Gastrocnemius medialis (tissue), 4 donors: ENCODE results near the gene BORCS5. TPM values are rescaled to one million over a fixed set of nuclear protein-coding genes. Genes with fewer than 3 reads are reported as not detected.
"Not testable (repeated sequence)": the region's sequence is repeated elsewhere in the genome, so short reads cannot be mapped to it uniquely, and the experiment has no call there.

ENCODE experiments used
- ATAC-seq, 2 donors: fragments of 150-250 bp; one replicate each; pipeline ENCODE4 v1.9.1; 2016
- DNase-seq, 2 donors: peaks; one replicate each; pipeline ENCODE4 v3.0.0-alpha.2; 2019
- H3K27ac ChIP-seq, 4 donors: fragments of 200-600 bp; sonication (generic); 1 replicate in 1 of 4; 2 replicates in 3 of 4; pipeline ENCODE4 v1.5.1; 2016 to 2018; ENCODE audit warnings: mild to moderate bottlenecking in 2 of 4, moderate library complexity in 1 of 4
- H3K27me3 ChIP-seq, 3 donors: fragments of 200-600 bp; sonication (generic) in 2 of 3; 1 replicate in 1 of 3; 2 replicates in 2 of 3; pipeline versions ENCODE4 v1.5.1 to v1.6.0; 2016 to 2019; ENCODE audit warnings: mild to moderate bottlenecking in 1 of 3, moderate library complexity in 1 of 3
- H3K36me3 ChIP-seq, 2 donors: fragments of 200-600 bp; sonication (generic) in 1 of 2; one replicate each; pipeline ENCODE4 v1.5.1; 2017 to 2018
- H3K4me1 ChIP-seq, 2 donors: fragments of 200-600 bp; sonication (generic) in 1 of 2; one replicate each; pipeline ENCODE4 v1.5.1; 2016 to 2017; ENCODE audit warnings: mild to moderate bottlenecking in 2 of 2
- H3K4me3 ChIP-seq, 4 donors: fragments of 200-600 bp; sonication (generic) in 3 of 4; 1 replicate in 1 of 4; 2 replicates in 3 of 4; pipeline ENCODE4 v1.5.1; 2016 to 2019; ENCODE audit warnings: mild to moderate bottlenecking in 2 of 4
- H3K9me3 ChIP-seq, 3 donors: fragments of 200-600 bp; sonication (generic) in 2 of 3; 1 replicate in 1 of 3; 2 replicates in 2 of 3; pipeline ENCODE4 v1.5.1; 2016 to 2019
- POLR2A ChIP-seq, 2 donors: fragments of 450-650 bp; IDR thresholded peaks; one replicate each; pipeline ENCODE4 v1.6.1; 2017; ENCODE audit warnings: antibody characterized with exemption in 2 of 2, mild to moderate bottlenecking in 2 of 2, moderate library complexity in 2 of 2
- in situ Hi-C, 4 donors: fragments of 200-750 bp; cut with MboI; loops; one replicate each; pipeline versions ENCODE4 v1.15.0 to v1.8.0; 2017; ENCODE audit warnings: low sequenced_read_pairs in 4 of 4
- intact Hi-C: fragments of 100-400 bp; cut with DNase I; formaldehyde crosslinking; loops from one replicate; pipeline ENCODE4 v1.15.1; 2023; ENCODE audit warnings: low total_unique reads
- total RNA-seq, 4 donors: library from RNA; depleted of rRNA; stranded (reverse); fragments of >200 nt; gene quantifications; one replicate each; pipeline versions ENCODE4 v1.1.0 to v1.2.3, GENCODE V29; 2016
- TF ChIP-seq, protein P1 (sequence below), 5 experiments: fragments of 450-650 bp in 3 of 5; fragments of 200-600 bp in 2 of 5; sonication (generic) in 2 of 5; IDR thresholded peaks in 4 of 5; conservative IDR thresholded peaks in 1 of 5; 1 replicate in 4 of 5; 2 replicates in 1 of 5; pipeline ENCODE4 v1.5.1; 2016 to 2019; ENCODE audit warnings: antibody characterized with exemption in 5 of 5, mild to moderate bottlenecking in 3 of 5, moderate library complexity in 3 of 5

Gene BORCS5
- total RNA-seq, 4 donors from 2014 or later: 13.0 to 13.9 (median 13.4) TPM

- H3K9me3 ChIP-seq: no peaks in the 10 kb centered on the region
- no peak for TF ChIP-seq POLR2A (IDR thresholded peaks at IDR 0.05)
- TF ChIP-seq, protein P1, sequence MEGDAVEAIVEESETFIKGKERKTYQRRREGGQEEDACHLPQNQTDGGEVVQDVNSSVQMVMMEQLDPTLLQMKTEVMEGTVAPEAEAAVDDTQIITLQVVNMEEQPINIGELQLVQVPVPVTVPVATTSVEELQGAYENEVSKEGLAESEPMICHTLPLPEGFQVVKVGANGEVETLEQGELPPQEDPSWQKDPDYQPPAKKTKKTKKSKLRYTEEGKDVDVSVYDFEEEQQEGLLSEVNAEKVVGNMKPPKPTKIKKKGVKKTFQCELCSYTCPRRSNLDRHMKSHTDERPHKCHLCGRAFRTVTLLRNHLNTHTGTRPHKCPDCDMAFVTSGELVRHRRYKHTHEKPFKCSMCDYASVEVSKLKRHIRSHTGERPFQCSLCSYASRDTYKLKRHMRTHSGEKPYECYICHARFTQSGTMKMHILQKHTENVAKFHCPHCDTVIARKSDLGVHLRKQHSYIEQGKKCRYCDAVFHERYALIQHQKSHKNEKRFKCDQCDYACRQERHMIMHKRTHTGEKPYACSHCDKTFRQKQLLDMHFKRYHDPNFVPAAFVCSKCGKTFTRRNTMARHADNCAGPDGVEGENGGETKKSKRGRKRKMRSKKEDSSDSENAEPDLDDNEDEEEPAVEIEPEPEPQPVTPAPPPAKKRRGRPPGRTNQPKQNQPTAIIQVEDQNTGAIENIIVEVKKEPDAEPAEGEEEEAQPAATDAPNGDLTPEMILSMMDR (IDR thresholded peaks at IDR 0.05 in 4 of 5, conservative IDR thresholded peaks at IDR 0.05 in 1 of 5): no peak
- no peak for DNase-seq
- ATAC-seq: no peak
- H3K36me3 ChIP-seq: no peaks in the 10 kb centered on the region
- peaks cover 0 to 7% of the 10 kb centered on the region in 2 donors for H3K4me1 ChIP-seq
- intact Hi-C loops: no loop called here
- in situ Hi-C loops: no loop called here
- no peak overlapping the region for H3K4me3 ChIP-seq
- no peaks in the 10 kb centered on the region for H3K27me3 ChIP-seq
- no peak overlapping the region for H3K27ac ChIP-seq
Measured at GRCh38 chr12:12470751-12471306, 114.0 kb downstream of the BORCS5 start.

- H3K27ac ChIP-seq, H3K27me3 ChIP-seq, in situ Hi-C loops, ATAC-seq, H3K36me3 ChIP-seq, DNase-seq, H3K4me1 ChIP-seq, H3K9me3 ChIP-seq, H3K4me3 ChIP-seq, intact Hi-C loops: not testable (repeated sequence)
Measured at GRCh38 chr12:12471982-12472961, 115.4 kb downstream of the BORCS5 start.

- no peak overlapping the region for H3K4me3 ChIP-seq
- peaks cover 0 to 4% of the 10 kb centered on the region in 2 donors for H3K4me1 ChIP-seq
- no peak for TF ChIP-seq POLR2A (IDR thresholded peaks at IDR 0.05)
- TF ChIP-seq, protein P1 (IDR thresholded peaks at IDR 0.05 in 4 of 5, conservative IDR thresholded peaks at IDR 0.05 in 1 of 5): no peak
- no peak overlapping the region for H3K27ac ChIP-seq
- H3K27me3 ChIP-seq: no peaks in the 10 kb centered on the region
- no peak for ATAC-seq
- DNase-seq: no peak
- peaks cover 0 to 11% of the 10 kb centered on the region in 2 donors for H3K36me3 ChIP-seq
- H3K9me3 ChIP-seq: no peaks in the 10 kb centered on the region
- intact Hi-C loops (no loop called here), in situ Hi-C loops (no loop called here)
Measured at GRCh38 chr12:12473223-12473622, 116.3 kb downstream of the BORCS5 start.

- TF ChIP-seq POLR2A (IDR thresholded peaks at IDR 0.05): no peak
- TF ChIP-seq, protein P1 (IDR thresholded peaks at IDR 0.05 in 4 of 5, conservative IDR thresholded peaks at IDR 0.05 in 1 of 5): no peak
- Histone ChIP-seq H3K27me3 (no peaks in the 10 kb centered on the region), H3K36me3 (peaks cover 0 to 14% of the 10 kb centered on the region in 2 donors), H3K9me3 (no peaks in the 10 kb centered on the region), H3K4me3 (no peak overlapping the region), H3K4me1 (peaks cover 0 to 4% of the 10 kb centered on the region in 2 donors), H3K27ac (peak overlapping the region in 2 of 4 donors; percentile 42 to 48)
- DNase-seq: no peak
- ATAC-seq: no peak
- intact Hi-C loops (no loop called here), in situ Hi-C loops (no loop called here)
Measured at GRCh38 chr12:12474471-12474928, 117.6 kb downstream of the BORCS5 start.
